PFSK-1 (cell line): ENCODE data around the gene TLL1.

Experiments
- FOXP2 ChIP-seq: optimal IDR thresholded peaks from 2 replicates; pipeline ENCODE3; 2011; ENCODE audit warnings: borderline replicate concordance, control low read depth, inconsistent platforms; ENCODE audit not compliant: insufficient read depth; ENCODE audit errors: extremely low read length, extremely low read depth
- POLR2AphosphoS5 ChIP-seq: IDR thresholded peaks from 2 replicates; pipeline ENCODE4 v1.6.1; 2012; ENCODE audit warnings: low read depth, mild to moderate bottlenecking, control low read depth, low read length, moderate library complexity
- REST ChIP-seq, 2 experiments: IDR thresholded peaks; 2 replicates each; pipeline versions ENCODE4 v1.6.1 to v1.8.0; 2011 to 2012; ENCODE audit warnings: low read depth in 2 of 2, low read length in 2 of 2, control low read depth in 1 of 2, inconsistent platforms in 1 of 2, mild to moderate bottlenecking in 1 of 2, moderate library complexity in 1 of 2; ENCODE audit not compliant: insufficient read depth in 1 of 2
- SIN3A ChIP-seq: IDR thresholded peaks from 2 replicates; pipeline ENCODE4 v1.6.1; 2012; ENCODE audit warnings: mild to moderate bottlenecking, low read length, moderate library complexity, borderline replicate concordance; ENCODE audit not compliant: insufficient read depth
- TAF1 ChIP-seq: IDR thresholded peaks from 2 replicates; pipeline ENCODE4 v1.6.1; 2012; ENCODE audit warnings: low read length, control low read depth, borderline replicate concordance; ENCODE audit not compliant: insufficient read depth

The TLL1 gene

DNA sequence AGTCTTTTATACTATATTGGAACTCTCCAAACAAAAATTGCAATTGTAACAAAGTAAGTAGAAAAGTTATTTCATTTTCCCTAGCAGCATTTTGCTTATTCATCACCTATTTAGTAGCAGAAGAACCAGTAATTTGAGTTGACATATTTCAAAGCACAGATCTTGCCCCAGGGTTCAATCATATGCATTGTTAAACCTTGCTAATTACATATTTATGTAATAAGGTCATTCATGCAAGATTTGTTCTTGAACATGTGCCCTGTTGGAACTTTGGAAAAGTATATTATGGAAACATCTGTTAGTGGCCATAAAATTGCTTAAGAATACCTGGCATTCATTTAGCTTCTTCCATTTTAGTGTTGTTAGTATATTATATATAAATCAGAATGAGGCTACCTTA lies 191.7 kb downstream of the TLL1 start:
- TF ChIP-seq REST (IDR thresholded peaks at IDR 0.05; ENCODE audit: insufficient read depth in 1 of 2, low read depth in 2 of 2, low read length in 2 of 2), result no peak
- TF ChIP-seq POLR2AphosphoS5, result no peak
- no peak for TF ChIP-seq TAF1
- no peak for TF ChIP-seq FOXP2
- no peak for TF ChIP-seq SIN3A

- TF ChIP-seq SIN3A (no peak), REST (IDR thresholded peaks at IDR 0.05; ENCODE audit: insufficient read depth in 1 of 2, low read depth in 2 of 2, low read length in 2 of 2) (no peak), TAF1 (no peak), POLR2AphosphoS5 (no peak), FOXP2 (no peak)
These were observed 192.3 kb downstream of the TLL1 start for GRCh38 chr4:166065324-166065723.

GRCh38 chr4:166066936-166067335 lies 193.9 kb downstream of the TLL1 start:
- TF ChIP-seq FOXP2, result no peak
- TF ChIP-seq REST (IDR thresholded peaks at IDR 0.05; ENCODE audit: insufficient read depth in 1 of 2, low read depth in 2 of 2, low read length in 2 of 2), result no peak
- TF ChIP-seq SIN3A, result no peak

DNA sequence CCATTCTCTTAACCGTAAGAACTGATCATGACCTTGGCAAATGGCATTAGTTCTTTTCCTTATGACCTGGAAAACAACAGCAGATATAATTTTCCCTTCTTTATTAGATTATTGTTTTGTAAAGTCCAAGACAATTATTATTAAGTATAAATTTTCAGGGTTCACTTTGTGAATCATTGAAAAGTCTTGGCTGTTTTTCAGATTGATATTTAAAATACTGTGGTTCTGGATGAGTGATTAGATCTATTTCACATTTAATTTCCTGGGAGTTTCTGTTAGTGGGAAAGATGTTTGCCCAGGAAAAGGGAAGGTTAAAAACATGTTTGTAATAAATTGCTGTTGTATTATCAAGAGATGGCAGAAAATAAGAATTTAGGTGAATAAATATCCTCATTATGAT lies 194.9 kb downstream of the TLL1 start:
- TF ChIP-seq FOXP2, result no peak
- no peak for TF ChIP-seq TAF1

DNA sequence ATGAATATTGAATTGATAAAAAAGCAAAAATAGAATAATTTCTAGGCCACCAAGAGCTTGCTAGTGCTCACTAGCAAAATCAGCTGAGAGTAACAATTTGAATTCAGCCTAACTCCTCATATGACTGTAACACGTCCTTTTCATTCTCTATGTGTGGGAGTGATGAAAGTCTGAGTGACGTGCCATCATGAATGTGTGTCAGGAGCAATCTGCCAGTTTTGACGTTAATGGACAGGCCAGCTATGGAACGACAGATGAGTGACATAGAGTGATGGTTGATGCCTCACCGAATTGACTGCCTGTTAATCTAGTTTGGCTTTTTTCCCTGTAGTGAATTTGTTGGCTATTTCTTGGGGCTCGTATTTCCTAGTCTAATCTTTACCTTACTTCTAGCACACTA lies 200.7 kb downstream of the TLL1 start:
- no peak for TF ChIP-seq FOXP2
- TF ChIP-seq REST (IDR thresholded peaks at IDR 0.05; ENCODE audit: insufficient read depth in 1 of 2, low read depth in 2 of 2, low read length in 2 of 2), result no peak
- no peak for TF ChIP-seq SIN3A
- no peak for TF ChIP-seq TAF1

DNA sequence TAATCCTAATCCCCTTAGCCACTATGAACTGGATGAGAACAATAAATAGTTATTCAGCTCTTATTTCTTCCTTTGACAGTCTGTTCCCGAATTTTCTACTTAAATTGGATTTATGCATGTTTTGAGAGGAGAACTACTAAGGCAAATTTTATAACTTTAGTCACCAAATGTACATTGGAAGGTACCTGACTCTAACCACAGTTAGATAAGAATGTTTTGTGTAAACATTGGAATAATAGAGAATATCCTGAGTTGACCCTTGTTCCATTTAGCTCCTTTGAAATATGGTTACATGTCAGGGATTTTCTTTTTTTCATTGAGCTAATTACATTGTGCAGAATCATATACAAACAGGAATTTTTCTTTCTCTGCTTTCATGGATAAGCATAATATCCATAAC lies 202.6 kb downstream of the TLL1 start:
- TF ChIP-seq REST (IDR thresholded peaks at IDR 0.05; ENCODE audit: insufficient read depth in 1 of 2, low read depth in 2 of 2, low read length in 2 of 2) (no peak), TAF1 (no peak), POLR2AphosphoS5 (no peak), FOXP2 (no peak)
